SK-N-SH (cell line): ENCODE results near the gene PLD6.

ENCODE experiments used
- CHD2 ChIP-seq: fragments of 150-350 bp; IDR thresholded peaks from 2 replicates; pipeline ENCODE4 v1.6.1; 2018; ENCODE audit warnings: low read length; ENCODE audit not compliant: partially characterized antibody
- CTCF ChIP-seq: fragments of 200-600 bp; sonication (generic); IDR thresholded peaks from 2 replicates; pipeline ENCODE4 v1.6.1; 2017; ENCODE audit warnings: antibody characterized with exemption, mild to moderate bottlenecking, moderate library complexity
- EP300 ChIP-seq, 2 experiments: IDR thresholded peaks; 2 replicates each; pipeline versions ENCODE4 v1.4.0 to v1.6.1; 2012; ENCODE audit warnings: borderline replicate concordance in 1 of 2, low read depth in 1 of 2, low read length in 1 of 2
- NRF1 ChIP-seq: IDR thresholded peaks from 2 replicates; pipeline ENCODE4 v1.6.1; 2012; ENCODE audit warnings: low read depth, mild to moderate bottlenecking, low read length
- PBX3 ChIP-seq: IDR thresholded peaks from 2 replicates; pipeline ENCODE4; 2012
- POLR2AphosphoS5 ChIP-seq: IDR thresholded peaks from 2 replicates; pipeline ENCODE4 v1.6.1; 2012; ENCODE audit warnings: low read depth, low read length
- RCOR1 ChIP-seq: fragments of 150-350 bp; IDR thresholded peaks from 2 replicates; pipeline ENCODE4 v1.6.1; 2017; ENCODE audit warnings: antibody characterized with exemption, low read length
- REST ChIP-seq: IDR thresholded peaks from 2 replicates; pipeline ENCODE4 v1.6.1; 2012; ENCODE audit warnings: mild to moderate bottlenecking, low read depth, low read length, moderate library complexity
- SMC3 ChIP-seq: IDR thresholded peaks from 2 replicates; pipeline ENCODE4 v1.6.1; 2012; ENCODE audit warnings: low read depth, low read length, improper control_type of control experiment

- TF ChIP-seq EP300 (IDR thresholded peaks at IDR 0.05; ENCODE audit: borderline replicate concordance in 1 of 2, low read depth in 1 of 2, low read length in 1 of 2) (no peak), RCOR1 (no peak), CTCF (no peak), NRF1 (no peak), POLR2AphosphoS5 (no peak), REST (no peak), SMC3 (no peak), CHD2 (no peak), PBX3 (no peak)
Measured at GRCh38 chr17:17165666-17166308, 40.3 kb downstream of the PLD6 start.
